ENCODE results near the gene RASD1.
"Not testable (repeated sequence)": the region's sequence is repeated elsewhere in the genome, so short reads cannot be mapped to it uniquely, and the experiment has no call there.

Gene RASD1

DNA sequence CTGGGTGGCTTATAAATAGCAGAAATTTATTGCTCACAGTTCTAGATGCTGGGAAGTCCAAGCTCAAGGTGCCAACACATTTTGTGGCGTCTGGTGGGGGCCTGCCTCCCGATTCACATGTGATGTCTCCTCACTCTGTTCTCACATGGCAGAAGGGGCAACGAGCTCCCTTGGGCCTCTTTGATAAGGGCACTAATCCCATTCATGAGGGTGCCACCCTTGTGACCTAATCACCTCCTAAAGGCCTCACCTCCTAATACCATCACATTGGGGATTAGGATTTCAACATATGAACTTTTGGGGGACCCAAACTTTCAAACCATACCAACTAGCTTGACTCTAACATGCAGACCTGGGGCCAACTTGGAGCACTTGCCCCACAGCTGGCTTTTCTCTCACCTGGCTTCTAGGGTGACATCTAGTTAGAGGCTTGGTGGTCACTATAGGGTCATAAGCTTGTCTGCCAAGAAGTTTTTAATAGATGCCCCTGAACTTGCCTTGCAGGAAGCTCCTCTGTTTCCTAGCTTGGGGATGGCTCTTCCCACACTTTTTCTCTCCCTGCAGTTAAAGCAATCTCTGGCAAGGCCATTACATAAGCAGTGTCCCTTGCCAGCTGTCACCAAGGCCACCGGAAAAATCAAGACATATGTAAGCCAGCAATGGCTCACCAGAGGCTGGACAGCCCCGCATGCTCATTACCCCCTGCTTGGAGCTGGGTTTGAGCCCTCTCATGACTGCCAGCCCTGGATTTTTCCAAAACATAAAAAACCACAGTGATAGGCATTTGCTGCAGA, 27.8 kb downstream of the RASD1 start:
- no peak for DNase-seq (ENCODE audit: low spot score)
- no peak overlapping the region for H3K4me3 Mint-ChIP-seq
- no peaks in the 10 kb centered on the region for H3K4me1 Mint-ChIP-seq (ENCODE audit: low read depth)
- no peaks in the 10 kb centered on the region for H3K36me3 Mint-ChIP-seq (ENCODE audit: low read depth)
- H3K9me3 Mint-ChIP-seq = no peaks in the 10 kb centered on the region
- peaks cover 24% of the 10 kb centered on the region for H3K27me3 Mint-ChIP-seq (ENCODE audit: low read depth)
- H3K27ac Mint-ChIP-seq = no peak overlapping the region

DNA sequence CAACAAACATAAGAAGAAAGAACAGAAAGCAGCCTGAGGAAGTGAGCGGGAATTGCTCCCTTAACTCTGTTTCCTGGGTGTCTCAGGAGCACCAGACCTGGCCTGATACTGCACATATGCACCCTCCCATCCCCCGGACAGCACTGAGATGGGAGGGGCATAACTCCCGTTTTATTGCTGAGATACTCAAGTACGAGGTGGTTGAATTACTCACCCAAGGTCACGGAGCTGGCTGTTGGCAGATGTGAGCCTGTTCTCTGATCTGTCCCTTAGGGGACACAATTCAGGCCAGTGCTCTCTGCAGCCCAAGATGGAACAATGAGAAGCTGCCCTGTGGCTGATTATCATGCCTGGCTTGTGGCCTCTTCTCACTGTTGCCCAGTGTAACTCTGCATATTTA, 28.5 kb downstream of the RASD1 start:
- no peaks in the 10 kb centered on the region for H3K36me3 Mint-ChIP-seq (ENCODE audit: low read depth)
- no peak for DNase-seq (ENCODE audit: low spot score)
- H3K9me3 Mint-ChIP-seq = no peaks in the 10 kb centered on the region
- no peak overlapping the region for H3K4me3 Mint-ChIP-seq
- H3K4me1 Mint-ChIP-seq (ENCODE audit: low read depth) = no peaks in the 10 kb centered on the region
- H3K27ac Mint-ChIP-seq = no peak overlapping the region
- H3K27me3 Mint-ChIP-seq (ENCODE audit: low read depth) = peaks cover 18% of the 10 kb centered on the region

DNA sequence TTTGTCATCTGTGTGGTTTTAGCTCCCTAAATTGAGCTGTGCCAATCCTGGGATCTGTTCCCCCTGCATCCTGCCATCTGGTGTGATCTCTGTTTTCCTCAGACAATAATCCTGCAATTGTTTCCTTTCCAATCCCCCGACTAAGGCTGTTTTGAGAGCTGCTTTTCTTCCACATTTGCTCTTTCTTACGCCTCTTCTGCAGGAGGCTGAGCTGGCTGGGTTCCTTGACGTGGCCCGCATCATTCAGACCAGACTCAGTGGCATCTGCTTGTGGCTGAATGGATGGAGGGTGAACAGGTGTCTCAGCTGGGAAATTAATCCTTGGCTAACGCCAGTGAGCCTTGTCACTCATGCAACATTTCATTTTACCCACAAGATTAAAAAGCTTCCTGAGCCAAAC, 29.2 kb downstream of the RASD1 start:
- Mint-ChIP-seq H3K4me1 (ENCODE audit: low read depth) (no peaks in the 10 kb centered on the region), H3K27me3 (ENCODE audit: low read depth) (peaks cover 12% of the 10 kb centered on the region), H3K9me3 (no peaks in the 10 kb centered on the region), H3K4me3 (no peak overlapping the region), H3K36me3 (ENCODE audit: low read depth) (no peaks in the 10 kb centered on the region), H3K27ac (no peak overlapping the region)
- no peak for DNase-seq (ENCODE audit: low spot score)

DNA sequence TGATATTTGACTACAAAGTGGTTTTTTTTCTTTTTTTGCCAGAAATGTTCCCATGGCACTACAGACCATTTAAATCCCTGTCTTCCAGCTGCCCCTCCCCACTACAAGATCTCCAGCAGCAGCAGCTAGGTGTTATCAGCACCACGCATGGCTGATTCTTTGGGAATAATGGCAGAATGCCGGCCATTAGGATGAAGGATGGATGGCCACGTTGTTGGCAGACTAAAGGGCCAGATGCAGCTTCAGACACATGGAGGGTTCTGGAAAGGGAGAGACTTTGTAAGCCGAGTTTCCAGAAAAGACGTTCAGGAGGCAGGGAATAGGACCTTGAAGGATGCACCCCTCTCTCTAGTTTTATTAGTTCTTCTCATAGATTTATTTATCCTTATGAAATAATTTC, 29.7 kb downstream of the RASD1 start:
- no peak overlapping the region for H3K4me3 Mint-ChIP-seq
- H3K27me3 Mint-ChIP-seq (ENCODE audit: low read depth) = peaks cover 10% of the 10 kb centered on the region
- H3K27ac Mint-ChIP-seq = no peak overlapping the region

DNA sequence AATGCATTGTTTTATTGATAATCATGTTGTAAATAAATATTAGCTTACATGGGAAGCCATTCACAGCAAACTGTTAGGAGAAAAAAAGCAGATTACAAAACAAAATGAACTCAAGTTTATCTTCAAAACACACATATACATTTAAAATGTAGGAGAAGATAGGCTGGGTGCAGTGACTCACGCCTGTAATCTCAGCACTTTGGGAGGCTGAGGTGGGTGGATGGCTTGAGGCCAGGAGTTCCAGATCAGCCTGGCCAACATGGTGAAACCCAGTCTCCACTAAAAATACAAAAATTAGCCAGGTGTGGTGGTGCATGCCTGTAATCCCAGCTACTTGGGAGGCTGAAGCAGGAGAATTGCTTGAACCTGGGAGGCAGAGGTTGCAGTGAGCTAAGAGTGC, 30.3 kb downstream of the RASD1 start:
- H3K9me3 Mint-ChIP-seq; DNase-seq (ENCODE audit: low spot score); H3K4me1 Mint-ChIP-seq (ENCODE audit: low read depth); H3K4me3 Mint-ChIP-seq; H3K27ac Mint-ChIP-seq; H3K36me3 Mint-ChIP-seq (ENCODE audit: low read depth); H3K27me3 Mint-ChIP-seq (ENCODE audit: low read depth): not testable (repeated sequence)

More for the DNA sequence above, 29.7 kb downstream of the RASD1 start:
- H3K9me3 Mint-ChIP-seq = no peaks in the 10 kb centered on the region
- H3K4me1 Mint-ChIP-seq (ENCODE audit: low read depth) = no peaks in the 10 kb centered on the region
- DNase-seq (ENCODE audit: low spot score) = no peak
- H3K36me3 Mint-ChIP-seq (ENCODE audit: low read depth) = no peaks in the 10 kb centered on the region

DNA sequence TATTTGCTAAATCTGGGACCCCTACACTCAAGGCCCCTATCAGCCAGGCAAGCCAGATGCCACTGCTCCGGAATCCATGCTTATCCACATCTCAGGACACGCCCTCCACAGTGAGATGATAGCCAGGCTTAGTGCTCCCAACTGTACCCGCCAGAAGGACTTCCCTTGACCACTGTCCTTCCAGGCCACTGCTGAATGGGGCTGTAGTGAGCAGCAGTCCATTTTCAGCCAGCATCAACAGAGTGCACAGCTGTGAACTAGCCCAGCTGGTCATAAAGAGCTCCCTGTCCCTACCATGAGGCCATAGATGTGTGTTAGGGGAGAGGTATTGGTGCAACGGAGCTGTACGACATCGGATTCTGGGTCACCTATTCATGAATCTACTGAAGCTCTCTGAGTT, 32.4 kb downstream of the RASD1 start:
- Mint-ChIP-seq H3K4me3 (no peak overlapping the region), H3K4me1 (ENCODE audit: low read depth) (no peaks in the 10 kb centered on the region), H3K9me3 (peaks cover 6% of the 10 kb centered on the region), H3K27ac (no peak overlapping the region), H3K36me3 (ENCODE audit: low read depth) (peaks cover 3% of the 10 kb centered on the region), H3K27me3 (ENCODE audit: low read depth) (peaks cover 6% of the 10 kb centered on the region)
- no peak for DNase-seq (ENCODE audit: low spot score)

DNA sequence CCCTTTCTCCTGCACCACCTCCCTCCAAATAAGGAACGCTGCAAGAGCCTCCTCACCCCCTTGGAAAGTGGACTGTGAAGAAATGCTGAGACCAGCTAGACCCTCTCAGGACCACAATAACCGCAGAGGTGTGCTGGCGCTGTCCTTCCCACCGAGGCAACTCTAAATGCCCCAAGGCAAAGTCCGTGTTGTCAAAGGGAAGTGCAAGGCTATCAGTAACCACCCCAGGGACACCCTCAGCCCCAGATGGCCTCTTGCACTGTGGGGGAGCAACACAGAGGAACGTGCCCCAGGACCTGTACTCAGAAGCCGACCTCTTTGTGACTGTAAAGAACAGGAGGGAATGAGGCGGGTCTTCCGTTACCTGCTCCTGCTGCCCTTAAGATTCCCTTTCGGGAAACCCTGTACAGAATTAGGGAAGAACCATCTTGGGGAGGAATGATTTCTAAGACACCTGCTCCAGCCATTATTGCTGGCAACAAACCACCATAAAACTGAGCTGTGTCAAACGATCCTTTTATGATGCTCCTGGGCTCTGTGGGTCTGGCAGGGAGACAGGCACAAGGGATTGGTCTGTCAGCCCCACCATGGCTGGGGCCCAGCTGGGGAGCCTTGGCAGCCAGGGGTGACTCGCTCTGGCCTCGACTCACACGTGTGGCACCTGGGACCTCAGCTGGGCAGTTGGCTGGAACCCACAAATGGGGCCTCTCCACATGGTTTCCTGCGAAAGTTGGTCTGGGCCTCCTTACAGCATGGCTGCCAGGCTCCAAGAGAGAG, 34.0 kb downstream of the RASD1 start:
- Mint-ChIP-seq H3K4me1 (ENCODE audit: low read depth) (no peaks in the 10 kb centered on the region), H3K4me3 (no peak overlapping the region), H3K27ac (no peak overlapping the region), H3K36me3 (ENCODE audit: low read depth) (peaks cover 3% of the 10 kb centered on the region), H3K9me3 (peaks cover 6% of the 10 kb centered on the region), H3K27me3 (ENCODE audit: low read depth) (peaks cover 6% of the 10 kb centered on the region)
- no peak for DNase-seq (ENCODE audit: low spot score)

DNA sequence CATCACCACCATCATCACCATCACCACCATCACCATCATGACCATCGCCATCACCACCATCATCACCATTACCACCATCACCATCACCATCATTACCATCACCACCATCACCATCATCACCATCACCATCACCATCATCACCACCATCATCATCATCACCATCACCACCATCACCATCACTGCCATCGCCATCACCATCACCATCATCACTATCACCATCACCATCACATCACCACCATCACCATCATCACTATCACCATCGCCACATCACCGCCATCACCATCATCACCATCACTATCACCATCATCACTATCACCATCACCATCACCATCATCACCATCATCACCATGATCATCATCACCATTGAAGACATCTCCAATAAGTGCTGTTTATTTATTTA, 36.2 kb downstream of the RASD1 start:
- Mint-ChIP-seq H3K9me3 (peaks cover 6% of the 10 kb centered on the region), H3K36me3 (ENCODE audit: low read depth) (peaks cover 3% of the 10 kb centered on the region), H3K4me1 (ENCODE audit: low read depth) (no peaks in the 10 kb centered on the region), H3K27ac (no peak overlapping the region), H3K4me3 (no peak overlapping the region), H3K27me3 (ENCODE audit: low read depth) (no peaks in the 10 kb centered on the region)
- no peak for DNase-seq (ENCODE audit: low spot score)

DNA sequence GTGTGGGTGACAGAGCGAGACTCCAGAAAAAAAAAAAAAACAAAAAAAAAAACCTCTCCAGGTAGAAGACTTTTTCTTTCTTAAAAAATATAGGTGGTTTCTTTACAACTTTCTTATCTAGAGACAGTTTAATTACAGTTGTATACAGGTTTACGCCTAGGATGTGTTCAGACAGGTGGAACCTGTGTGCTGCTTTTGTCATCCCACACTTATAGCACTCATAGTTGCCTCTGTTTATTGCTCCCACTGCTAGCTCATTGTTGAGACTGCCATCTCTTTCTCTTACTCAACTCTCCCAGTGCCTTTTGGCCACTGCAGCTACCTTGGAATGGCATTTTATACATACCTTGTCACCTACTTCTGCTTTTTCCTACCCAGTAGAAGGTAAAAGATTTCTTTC, 38.5 kb downstream of the RASD1 start:
- Mint-ChIP-seq H3K9me3 (peaks cover 6% of the 10 kb centered on the region), H3K4me1 (ENCODE audit: low read depth) (no peaks in the 10 kb centered on the region), H3K27ac (no peak overlapping the region), H3K4me3 (no peak overlapping the region), H3K36me3 (ENCODE audit: low read depth) (peaks cover 3% of the 10 kb centered on the region), H3K27me3 (ENCODE audit: low read depth) (no peaks in the 10 kb centered on the region)
- DNase-seq (ENCODE audit: low spot score) = no peak

DNA sequence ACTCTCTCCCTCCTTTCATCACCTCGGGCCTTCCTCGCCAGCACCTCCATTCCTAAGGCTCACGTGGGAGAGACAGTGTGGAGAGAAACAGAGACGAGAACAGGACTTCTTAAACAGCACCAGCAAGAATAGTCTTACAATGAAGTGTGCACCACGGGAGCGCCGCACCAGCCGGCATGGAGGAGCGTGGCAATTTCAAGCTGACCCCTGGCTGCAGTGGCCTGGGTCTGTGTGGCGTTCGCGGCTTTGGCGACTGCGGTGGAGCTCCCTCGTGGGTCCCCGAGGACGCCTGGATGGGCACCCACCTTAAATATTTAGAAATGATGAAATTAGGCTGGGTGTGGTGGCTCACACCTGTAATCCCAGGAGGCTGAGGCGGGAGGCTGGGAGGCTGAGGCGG, 39.9 kb downstream of the RASD1 start:
- Mint-ChIP-seq H3K4me1 (ENCODE audit: low read depth) (no peaks in the 10 kb centered on the region), H3K27me3 (ENCODE audit: low read depth) (no peaks in the 10 kb centered on the region), H3K4me3 (no peak overlapping the region), H3K27ac (no peak overlapping the region), H3K9me3 (peaks cover 6% of the 10 kb centered on the region), H3K36me3 (ENCODE audit: low read depth) (peaks cover 3% of the 10 kb centered on the region)
- no peak for DNase-seq (ENCODE audit: low spot score)

DNA sequence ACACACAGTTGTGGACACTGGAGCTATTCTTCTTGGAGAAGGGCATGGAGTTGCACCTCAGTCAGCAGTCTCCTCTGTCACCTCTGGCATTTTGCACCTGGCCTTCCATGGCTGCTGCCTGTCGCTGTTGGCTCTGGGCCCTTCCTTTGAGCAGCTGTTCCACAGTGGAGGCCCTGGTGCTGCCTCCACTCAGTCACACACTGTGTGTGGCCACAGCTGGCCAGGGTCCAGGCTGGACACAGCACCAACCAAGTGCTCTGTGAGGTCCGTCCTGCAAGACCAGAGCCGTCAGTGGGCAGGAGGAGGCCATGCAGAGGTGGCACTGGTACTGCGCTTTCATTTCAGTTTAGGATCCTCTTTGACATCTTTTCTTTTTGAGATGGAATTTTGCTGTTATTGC, 41.0 kb downstream of the RASD1 start:
- H3K4me3 Mint-ChIP-seq = no peak overlapping the region
- no peak for DNase-seq (ENCODE audit: low spot score)
- H3K4me1 Mint-ChIP-seq (ENCODE audit: low read depth) = no peaks in the 10 kb centered on the region
- no peak overlapping the region for H3K27ac Mint-ChIP-seq
- H3K36me3 Mint-ChIP-seq (ENCODE audit: low read depth) = peaks cover 2% of the 10 kb centered on the region
- peaks cover 4% of the 10 kb centered on the region for H3K9me3 Mint-ChIP-seq
- H3K27me3 Mint-ChIP-seq (ENCODE audit: low read depth) = no peaks in the 10 kb centered on the region

DNA sequence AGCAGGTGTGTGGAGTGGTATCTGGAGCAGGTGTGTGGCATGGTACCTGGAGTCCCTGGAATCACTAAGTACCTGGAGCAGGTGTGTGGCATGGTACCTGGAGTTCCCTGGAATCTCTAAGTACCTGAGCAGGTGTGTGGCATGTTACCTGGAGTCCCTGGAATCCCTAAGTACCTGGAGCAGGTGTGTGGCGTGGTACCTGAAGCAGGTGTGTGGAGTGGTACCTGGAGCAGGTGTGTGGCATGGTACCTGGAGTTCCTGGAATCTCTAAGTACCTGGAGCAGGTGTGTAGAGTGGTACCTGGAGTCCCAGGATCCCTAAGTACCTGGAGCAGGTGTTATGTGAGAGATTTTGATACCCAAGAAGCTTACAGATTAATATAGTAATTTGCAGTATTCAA, 41.5 kb downstream of the RASD1 start:
- H3K9me3 Mint-ChIP-seq; H3K36me3 Mint-ChIP-seq (ENCODE audit: low read depth); H3K4me3 Mint-ChIP-seq; H3K4me1 Mint-ChIP-seq (ENCODE audit: low read depth); H3K27ac Mint-ChIP-seq; DNase-seq (ENCODE audit: low spot score); H3K27me3 Mint-ChIP-seq (ENCODE audit: low read depth): not testable (repeated sequence)

DNA sequence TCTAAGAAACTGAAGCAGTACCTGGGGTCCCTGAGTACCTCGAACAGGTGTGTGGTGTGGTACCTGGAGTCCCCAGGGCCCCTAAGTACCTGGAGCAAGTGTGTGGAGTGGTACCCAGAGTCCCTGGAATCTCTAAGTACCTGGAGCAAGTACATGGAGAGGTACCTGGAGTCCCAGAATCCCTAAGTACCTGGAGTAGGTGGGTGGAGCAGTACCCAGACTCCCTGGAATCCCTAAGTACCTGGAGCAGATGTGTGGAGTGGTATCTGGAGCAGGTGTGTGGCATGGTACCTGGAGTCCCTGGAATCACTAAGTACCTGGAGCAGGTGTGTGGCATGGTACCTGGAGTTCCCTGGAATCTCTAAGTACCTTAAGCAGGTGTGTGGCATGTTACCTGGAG, 41.9 kb downstream of the RASD1 start:
- no peaks in the 10 kb centered on the region for H3K36me3 Mint-ChIP-seq (ENCODE audit: low read depth)
- no peaks in the 10 kb centered on the region for H3K9me3 Mint-ChIP-seq
- H3K4me3 Mint-ChIP-seq = no peak overlapping the region
- no peak for DNase-seq (ENCODE audit: low spot score)
- no peaks in the 10 kb centered on the region for H3K27me3 Mint-ChIP-seq (ENCODE audit: low read depth)
- no peaks in the 10 kb centered on the region for H3K4me1 Mint-ChIP-seq (ENCODE audit: low read depth)
- no peak overlapping the region for H3K27ac Mint-ChIP-seq

DNA sequence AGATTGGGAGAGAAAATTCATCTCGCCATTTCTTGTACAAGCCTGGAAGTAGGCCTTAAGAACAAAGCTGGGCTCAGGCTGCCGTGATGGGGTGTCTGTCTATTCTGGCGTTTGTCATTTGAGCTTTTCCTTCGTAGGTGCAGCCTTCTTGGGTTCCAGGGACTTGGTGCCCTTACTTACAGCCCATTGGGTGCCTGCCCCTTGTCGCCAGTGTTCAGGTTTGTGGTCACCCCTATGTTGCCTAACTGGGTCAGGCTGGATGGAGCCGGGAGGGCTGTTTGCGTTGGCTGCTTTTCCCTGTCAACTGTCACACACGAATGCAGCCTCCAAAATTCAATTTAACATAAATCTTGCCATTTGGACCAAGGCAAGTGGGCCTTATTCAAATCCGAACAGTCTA, 43.1 kb downstream of the RASD1 start:
- Mint-ChIP-seq H3K27ac (no peak overlapping the region), H3K27me3 (ENCODE audit: low read depth) (no peaks in the 10 kb centered on the region), H3K4me1 (ENCODE audit: low read depth) (no peaks in the 10 kb centered on the region), H3K4me3 (no peak overlapping the region), H3K9me3 (no peaks in the 10 kb centered on the region), H3K36me3 (ENCODE audit: low read depth) (no peaks in the 10 kb centered on the region)
- DNase-seq (ENCODE audit: low spot score) = no peak

Measured in T-helper 2 cell treated with Interferon-gamma antibody and Interleukin-4, amounts not matched to agents 5 μg/mL and 100 μg/mL, for 36 hours (primary cell).